Sigmoid colon (tissue), 4 donors: ENCODE results near the gene SLC22A2.

Source experiments
- CTCF ChIP-seq, 4 experiments: fragments of 450-650 bp in 3 of 4; fragments of 200-600 bp in 1 of 4; IDR thresholded peaks; one replicate each; pipeline ENCODE4 v1.5.1; 2016 to 2019; ENCODE audit warnings: antibody characterized with exemption in 4 of 4, mild to moderate bottlenecking in 3 of 4, moderate library complexity in 2 of 4
- EP300 ChIP-seq, 4 donors: sonication (generic); formaldehyde crosslinking; IDR thresholded peaks; one replicate each; pipeline ENCODE4 v1.6.1; 2017; ENCODE audit warnings: antibody characterized with exemption in 4 of 4
- POLR2AphosphoS5 ChIP-seq, 4 donors: sonication (generic); formaldehyde crosslinking; IDR thresholded peaks; one replicate each; pipeline ENCODE4 v1.6.1; 2017; ENCODE audit warnings: antibody characterized with exemption in 4 of 4

- no peak for TF ChIP-seq CTCF (IDR thresholded peaks at IDR 0.05)
- no peak for TF ChIP-seq EP300 (IDR thresholded peaks at IDR 0.05)
- TF ChIP-seq POLR2AphosphoS5 (IDR thresholded peaks at IDR 0.05) = no peak
Observed at GRCh38 chr6:160305926-160306713, 47.5 kb upstream of the SLC22A2 start.
